Thyroid gland (tissue), 4 donors: ENCODE results near the gene S1PR4. TPM values are rescaled to one million over a fixed set of nuclear protein-coding genes. Genes with fewer than 3 reads are reported as not detected.

ENCODE experiments used
- DNase-seq, 2 donors: peaks; one replicate each; pipeline ENCODE4 v3.0.0-alpha.2; 2019
- H3K27ac ChIP-seq, 3 donors: fragments of 200-600 bp; sonication (generic); 1 replicate in 2 of 3; 2 replicates in 1 of 3; pipeline ENCODE4 v1.5.1; 2016 to 2019; ENCODE audit warnings: mild to moderate bottlenecking in 1 of 3, moderate library complexity in 1 of 3
- H3K27me3 ChIP-seq: fragments of 200-600 bp; sonication (generic); one replicate; pipeline ENCODE4 v1.5.1; 2019
- H3K36me3 ChIP-seq, 2 donors: fragments of 200-600 bp; sonication (generic); one replicate each; pipeline ENCODE4 v1.5.1; 2016 to 2019
- H3K4me1 ChIP-seq, 2 donors: fragments of 200-600 bp; sonication (generic); one replicate each; pipeline ENCODE4 v1.5.1; 2017 to 2019
- H3K4me3 ChIP-seq, 3 donors: fragments of 200-600 bp; sonication (generic); replicated peaks in 1 of 3; 1 replicate in 2 of 3; 2 replicates in 1 of 3; pipeline ENCODE4 v1.5.1; 2016; ENCODE audit warnings: mild to moderate bottlenecking in 1 of 3
- H3K9me3 ChIP-seq: fragments of 200-600 bp; sonication (generic); one replicate; pipeline ENCODE4 v1.5.1; 2017
- POLR2A ChIP-seq, 2 donors: fragments of 450-650 bp; IDR thresholded peaks; one replicate each; pipeline ENCODE4 v1.6.1; 2017; ENCODE audit warnings: antibody characterized with exemption in 2 of 2, mild to moderate bottlenecking in 2 of 2, moderate library complexity in 1 of 2
- WGBS, 2 donors: methylation state at CpG; one replicate each; pipeline ENCODE4 v1.1.5; 2017; 5-methylcytosine and 5-hydroxymethylcytosine counted together
- intact Hi-C: fragments of 100-400 bp; cut with DNase I; formaldehyde crosslinking; loops from one replicate; pipeline ENCODE4 v1.15.1; 2023
- total RNA-seq, 4 donors: library from RNA; depleted of rRNA; stranded (reverse); fragments of >200 nt; gene quantifications; one replicate each; pipeline ENCODE4 v1.2.3, GENCODE V29; 2016
- TF ChIP-seq, protein P1 (sequence below), 6 experiments: fragments of 200-600 bp in 3 of 6; fragments of 450-650 bp in 3 of 6; sonication (generic) in 3 of 6; IDR thresholded peaks; one replicate each; pipeline ENCODE4 v1.5.1; 2016 to 2019; ENCODE audit warnings: antibody characterized with exemption in 6 of 6, mild to moderate bottlenecking in 2 of 6, inconsistent platforms in 1 of 6, moderate library complexity in 1 of 6

S1PR4 gene
- total RNA-seq, 4 donors from 2014 or later, result 2.1 to 5.4 (median 3.4) TPM

GRCh38 chr19:3149089-3149488 lies 29.5 kb upstream of the S1PR4 start:
- Histone ChIP-seq H3K27ac (no peak overlapping the region), H3K27me3 (no peaks in the 10 kb centered on the region), H3K36me3 (no peaks in the 10 kb centered on the region), H3K4me3 (no peak overlapping the region), H3K9me3 (no peaks in the 10 kb centered on the region), H3K4me1 (no peaks in the 10 kb centered on the region)
- TF ChIP-seq, protein P1, sequence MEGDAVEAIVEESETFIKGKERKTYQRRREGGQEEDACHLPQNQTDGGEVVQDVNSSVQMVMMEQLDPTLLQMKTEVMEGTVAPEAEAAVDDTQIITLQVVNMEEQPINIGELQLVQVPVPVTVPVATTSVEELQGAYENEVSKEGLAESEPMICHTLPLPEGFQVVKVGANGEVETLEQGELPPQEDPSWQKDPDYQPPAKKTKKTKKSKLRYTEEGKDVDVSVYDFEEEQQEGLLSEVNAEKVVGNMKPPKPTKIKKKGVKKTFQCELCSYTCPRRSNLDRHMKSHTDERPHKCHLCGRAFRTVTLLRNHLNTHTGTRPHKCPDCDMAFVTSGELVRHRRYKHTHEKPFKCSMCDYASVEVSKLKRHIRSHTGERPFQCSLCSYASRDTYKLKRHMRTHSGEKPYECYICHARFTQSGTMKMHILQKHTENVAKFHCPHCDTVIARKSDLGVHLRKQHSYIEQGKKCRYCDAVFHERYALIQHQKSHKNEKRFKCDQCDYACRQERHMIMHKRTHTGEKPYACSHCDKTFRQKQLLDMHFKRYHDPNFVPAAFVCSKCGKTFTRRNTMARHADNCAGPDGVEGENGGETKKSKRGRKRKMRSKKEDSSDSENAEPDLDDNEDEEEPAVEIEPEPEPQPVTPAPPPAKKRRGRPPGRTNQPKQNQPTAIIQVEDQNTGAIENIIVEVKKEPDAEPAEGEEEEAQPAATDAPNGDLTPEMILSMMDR (IDR thresholded peaks at IDR 0.05), result no peak
- no peak for TF ChIP-seq POLR2A (IDR thresholded peaks at IDR 0.05)
- intact Hi-C loops, result no loop called here
- 94 to 96% methylated on average over 6 of the region's 6 CpGs for WGBS, 2 donors
- no peak for DNase-seq

DNA sequence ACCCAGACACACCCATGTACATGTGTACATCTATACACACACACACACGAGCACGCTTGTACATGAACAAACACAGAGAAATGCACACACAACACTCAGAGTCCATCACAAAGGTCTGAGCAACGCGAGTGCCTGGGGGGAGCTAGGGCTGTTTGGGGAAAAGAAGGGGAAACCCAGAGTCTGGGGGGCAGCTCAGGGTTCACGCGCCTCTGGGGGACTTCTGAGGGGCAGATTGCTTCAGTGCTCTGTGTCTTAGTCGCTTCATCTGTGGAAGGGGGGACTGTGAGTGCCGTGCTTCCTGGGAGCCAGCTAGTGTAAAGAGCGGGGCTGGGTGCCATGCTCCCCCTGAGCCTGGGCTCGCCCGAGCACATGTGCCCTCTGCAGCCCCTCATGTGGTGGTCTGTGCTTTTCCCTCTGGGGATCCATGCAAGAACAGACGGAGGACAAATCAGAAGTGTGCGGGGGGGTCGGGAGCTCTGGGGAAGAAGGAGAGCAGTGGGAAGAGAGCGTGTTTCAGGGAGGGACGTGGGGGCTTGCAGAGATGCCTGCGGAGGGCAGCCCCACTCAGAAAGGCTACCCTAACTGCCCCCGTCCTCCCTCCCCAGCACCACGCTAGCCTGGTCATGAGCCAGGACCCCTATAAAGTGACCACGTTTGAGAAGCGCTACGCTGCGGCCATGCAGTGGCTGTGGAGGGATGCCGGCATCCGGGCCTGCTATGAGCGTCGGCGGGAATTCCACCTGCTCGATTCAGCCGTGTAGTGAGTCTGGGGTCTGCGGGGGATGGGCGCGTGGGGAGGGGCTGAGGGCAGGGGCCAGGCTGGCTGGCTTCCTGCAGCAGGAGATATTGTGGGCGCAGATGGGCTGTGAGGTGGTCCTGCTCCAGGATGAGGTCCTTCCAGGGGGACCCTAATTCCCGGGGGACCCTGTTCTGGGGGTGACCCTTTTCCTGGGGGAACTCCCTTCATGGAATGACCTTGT lies 28.8 kb upstream of the S1PR4 start:
- Histone ChIP-seq H3K4me1 (no peaks in the 10 kb centered on the region), H3K9me3 (no peaks in the 10 kb centered on the region), H3K27me3 (no peaks in the 10 kb centered on the region), H3K27ac (no peak overlapping the region), H3K4me3 (no peak overlapping the region), H3K36me3 (no peaks in the 10 kb centered on the region)
- 50 to 54% methylated on average over 16 to 35 of the region's 35 CpGs for WGBS, 2 donors
- TF ChIP-seq POLR2A (IDR thresholded peaks at IDR 0.05), result no peak
- TF ChIP-seq, protein P1 (IDR thresholded peaks at IDR 0.05), result no peak
- DNase-seq, result no peak
- intact Hi-C loops, result no loop called here

DNA sequence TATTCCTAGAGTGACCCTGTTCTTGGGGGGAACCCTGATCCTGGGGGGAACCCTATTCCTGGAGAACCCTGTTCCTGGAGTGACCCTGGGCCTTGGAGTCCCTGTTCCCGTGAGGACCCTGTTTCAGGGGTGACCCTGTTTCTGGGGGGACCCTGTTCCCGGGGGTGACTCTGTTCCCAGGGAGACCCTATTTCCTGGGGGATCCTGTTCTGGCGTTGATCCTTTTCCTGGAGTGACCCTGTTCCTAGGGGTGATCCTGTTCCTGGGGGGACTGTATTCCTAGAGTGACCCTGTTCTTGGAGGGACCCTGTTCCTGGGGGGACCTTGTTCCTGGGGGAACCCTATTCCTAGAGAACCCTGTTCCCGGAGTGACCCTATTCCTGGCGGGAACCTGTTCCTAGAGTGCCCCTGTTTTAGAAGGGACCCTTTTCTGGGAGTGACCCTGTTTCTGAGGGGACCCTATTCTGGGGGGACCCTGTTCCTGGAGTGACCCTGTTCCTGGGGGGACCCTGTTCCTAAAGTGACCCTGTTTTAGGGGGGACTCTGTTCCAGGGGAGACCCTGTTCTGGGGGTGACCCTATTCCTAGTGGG lies 27.7 kb upstream of the S1PR4 start:
- Histone ChIP-seq H3K36me3 (no peaks in the 10 kb centered on the region), H3K27ac (no peak overlapping the region), H3K27me3 (no peaks in the 10 kb centered on the region), H3K4me1 (no peaks in the 10 kb centered on the region), H3K4me3 (no peak overlapping the region), H3K9me3 (no peaks in the 10 kb centered on the region)
- TF ChIP-seq POLR2A (IDR thresholded peaks at IDR 0.05), result no peak
- TF ChIP-seq, protein P1 (IDR thresholded peaks at IDR 0.05), result no peak
- WGBS, 2 donors, result 79 to 91% methylated on average over 2 to 5 of the region's 5 CpGs
- intact Hi-C loops, result no loop called here
- no peak for DNase-seq

GRCh38 chr19:3151563-3152418 lies 26.8 kb upstream of the S1PR4 start:
- Histone ChIP-seq H3K27ac (no peak overlapping the region), H3K9me3 (no peaks in the 10 kb centered on the region), H3K4me3 (no peak overlapping the region), H3K36me3 (no peaks in the 10 kb centered on the region), H3K27me3 (no peaks in the 10 kb centered on the region), H3K4me1 (no peaks in the 10 kb centered on the region)
- 44 to 84% methylated on average over 4 to 10 of the region's 14 CpGs for WGBS, 2 donors
- DNase-seq, result no peak
- intact Hi-C loops, result no loop called here
- TF ChIP-seq, protein P1 (IDR thresholded peaks at IDR 0.05), result no peak
- no peak for TF ChIP-seq POLR2A (IDR thresholded peaks at IDR 0.05)
